Measurements from ENCODE around the gene SLC13A5.
"Not testable (repeated sequence)": the region's sequence is repeated elsewhere in the genome, so short reads cannot be mapped to it uniquely, and the experiment has no call there.

The SLC13A5 gene

GRCh38 chr17:6695565-6695964 is 17.6 kb downstream of the SLC13A5 start:
- H3K9me3 ChIP-seq (ENCODE audit: insufficient read depth, low read depth, low read length) = no peaks in the 10 kb centered on the region
- H3K27me3 ChIP-seq (ENCODE audit: insufficient read depth, low read length) = peaks cover 3% of the 10 kb centered on the region; the same call in 1 of the 2 replicates
- H3K36me3 ChIP-seq (ENCODE audit: insufficient read depth, low read depth, low read length) = no peaks in the 10 kb centered on the region
- no peak overlapping the region for H3K4me3 ChIP-seq (ENCODE audit: low read length)
- no peak overlapping the region for H3K27ac ChIP-seq (ENCODE audit: low read length)
- no peaks in the 10 kb centered on the region for H3K4me1 ChIP-seq (ENCODE audit: insufficient read depth, low read length)
- H3K9ac ChIP-seq (ENCODE audit: low read depth, low read length) = no peak overlapping the region

GRCh38 chr17:6695051-6695450 is 18.1 kb downstream of the SLC13A5 start:
- Histone ChIP-seq H3K36me3 (ENCODE audit: insufficient read depth, low read depth, low read length) (no peaks in the 10 kb centered on the region), H3K9me3 (ENCODE audit: insufficient read depth, low read depth, low read length) (no peaks in the 10 kb centered on the region), H3K27ac (ENCODE audit: low read length) (no peak overlapping the region), H3K4me3 (ENCODE audit: low read length) (no peak overlapping the region), H3K4me1 (ENCODE audit: insufficient read depth, low read length) (no peaks in the 10 kb centered on the region), H3K9ac (ENCODE audit: low read depth, low read length) (no peak overlapping the region), H3K27me3 (ENCODE audit: insufficient read depth, low read length) (peaks cover 3% of the 10 kb centered on the region; the same call in 1 of the 2 replicates)

DNA sequence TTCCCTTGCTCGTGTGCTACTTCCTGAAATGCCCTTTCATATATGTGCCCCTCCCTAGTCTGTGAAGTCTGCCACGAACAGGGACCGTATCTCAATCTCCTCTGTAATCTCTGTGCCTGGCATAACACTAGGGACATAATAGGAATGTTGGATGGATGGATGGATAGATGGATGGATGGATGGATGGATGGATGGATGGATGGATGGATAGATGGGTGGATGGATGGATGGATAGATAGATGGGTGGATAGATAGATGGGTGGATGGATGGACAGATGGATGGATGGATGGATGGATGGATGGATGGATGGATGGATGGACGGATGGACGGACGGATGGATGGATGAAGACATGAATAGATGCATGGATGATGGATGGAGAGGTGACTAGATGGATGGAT is 21.2 kb downstream of the SLC13A5 start:
- H3K4me1 ChIP-seq (ENCODE audit: insufficient read depth, low read length); H3K4me3 ChIP-seq (ENCODE audit: low read length); H3K36me3 ChIP-seq (ENCODE audit: insufficient read depth, low read depth, low read length); H3K27me3 ChIP-seq (ENCODE audit: insufficient read depth, low read length); H3K27ac ChIP-seq (ENCODE audit: low read length); H3K9ac ChIP-seq (ENCODE audit: low read depth, low read length); H3K9me3 ChIP-seq (ENCODE audit: insufficient read depth, low read depth, low read length): not testable (repeated sequence)

GRCh38 chr17:6691546-6691945 is 21.6 kb downstream of the SLC13A5 start:
- no peaks in the 10 kb centered on the region for H3K36me3 ChIP-seq (ENCODE audit: insufficient read depth, low read depth, low read length)
- H3K27me3 ChIP-seq (ENCODE audit: insufficient read depth, low read length) = peaks cover 3% of the 10 kb centered on the region; the same call in 1 of the 2 replicates
- H3K4me1 ChIP-seq (ENCODE audit: insufficient read depth, low read length) = no peaks in the 10 kb centered on the region
- no peak overlapping the region for H3K27ac ChIP-seq (ENCODE audit: low read length)
- H3K9me3 ChIP-seq (ENCODE audit: insufficient read depth, low read depth, low read length) = no peaks in the 10 kb centered on the region
- no peak overlapping the region for H3K9ac ChIP-seq (ENCODE audit: low read depth, low read length)
- H3K4me3 ChIP-seq (ENCODE audit: low read length) = no peak overlapping the region

DNA sequence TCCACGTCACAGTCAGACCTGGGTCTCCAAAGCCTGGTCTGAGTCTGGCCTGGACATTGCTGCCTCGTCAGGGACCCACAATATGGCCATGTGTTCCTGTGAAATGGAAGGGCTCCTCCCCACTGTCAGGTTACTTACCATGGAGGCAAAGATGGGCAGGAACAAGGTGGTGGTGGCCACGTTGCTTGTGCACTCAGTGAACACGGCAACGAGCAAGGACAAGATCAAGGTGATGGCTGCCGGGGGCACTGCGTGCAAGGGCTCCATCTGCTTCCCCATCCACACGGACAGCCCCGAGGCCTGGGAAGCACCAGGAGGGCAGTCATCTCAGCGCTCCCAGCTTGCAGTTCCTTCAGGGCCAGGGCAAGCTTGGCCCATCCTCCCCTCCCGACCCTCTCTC is 22.5 kb downstream of the SLC13A5 start:
- no peak overlapping the region for H3K4me3 ChIP-seq (ENCODE audit: low read length)
- H3K27me3 ChIP-seq (ENCODE audit: insufficient read depth, low read length) = peaks cover 3% of the 10 kb centered on the region; the same call in 1 of the 2 replicates
- no peak overlapping the region for H3K27ac ChIP-seq (ENCODE audit: low read length)
- no peaks in the 10 kb centered on the region for H3K9me3 ChIP-seq (ENCODE audit: insufficient read depth, low read depth, low read length)
- H3K36me3 ChIP-seq (ENCODE audit: insufficient read depth, low read depth, low read length) = no peaks in the 10 kb centered on the region
- H3K4me1 ChIP-seq (ENCODE audit: insufficient read depth, low read length) = no peaks in the 10 kb centered on the region
- H3K9ac ChIP-seq (ENCODE audit: low read depth, low read length) = no peak overlapping the region

GRCh38 chr17:6688944-6689343 is 24.2 kb downstream of the SLC13A5 start:
- no peak overlapping the region for H3K4me3 ChIP-seq (ENCODE audit: low read length)
- no peak overlapping the region for H3K9ac ChIP-seq (ENCODE audit: low read depth, low read length)
- no peaks in the 10 kb centered on the region for H3K4me1 ChIP-seq (ENCODE audit: insufficient read depth, low read length)
- no peaks in the 10 kb centered on the region for H3K36me3 ChIP-seq (ENCODE audit: insufficient read depth, low read depth, low read length)
- no peak overlapping the region for H3K27ac ChIP-seq (ENCODE audit: low read length)
- peaks cover 3% of the 10 kb centered on the region; the same call in 1 of the 2 replicates for H3K27me3 ChIP-seq (ENCODE audit: insufficient read depth, low read length)
- no peaks in the 10 kb centered on the region for H3K9me3 ChIP-seq (ENCODE audit: insufficient read depth, low read depth, low read length)

GRCh38 chr17:6686026-6686425 is 27.1 kb downstream of the SLC13A5 start:
- Histone ChIP-seq H3K9ac (ENCODE audit: low read depth, low read length) (no peak overlapping the region), H3K9me3 (ENCODE audit: insufficient read depth, low read depth, low read length) (no peaks in the 10 kb centered on the region), H3K4me3 (ENCODE audit: low read length) (no peak overlapping the region), H3K27me3 (ENCODE audit: insufficient read depth, low read length) (no peaks in the 10 kb centered on the region; the same call in 1 of the 2 replicates), H3K4me1 (ENCODE audit: insufficient read depth, low read length) (no peaks in the 10 kb centered on the region), H3K36me3 (ENCODE audit: insufficient read depth, low read depth, low read length) (no peaks in the 10 kb centered on the region), H3K27ac (ENCODE audit: low read length) (no peak overlapping the region)

DNA sequence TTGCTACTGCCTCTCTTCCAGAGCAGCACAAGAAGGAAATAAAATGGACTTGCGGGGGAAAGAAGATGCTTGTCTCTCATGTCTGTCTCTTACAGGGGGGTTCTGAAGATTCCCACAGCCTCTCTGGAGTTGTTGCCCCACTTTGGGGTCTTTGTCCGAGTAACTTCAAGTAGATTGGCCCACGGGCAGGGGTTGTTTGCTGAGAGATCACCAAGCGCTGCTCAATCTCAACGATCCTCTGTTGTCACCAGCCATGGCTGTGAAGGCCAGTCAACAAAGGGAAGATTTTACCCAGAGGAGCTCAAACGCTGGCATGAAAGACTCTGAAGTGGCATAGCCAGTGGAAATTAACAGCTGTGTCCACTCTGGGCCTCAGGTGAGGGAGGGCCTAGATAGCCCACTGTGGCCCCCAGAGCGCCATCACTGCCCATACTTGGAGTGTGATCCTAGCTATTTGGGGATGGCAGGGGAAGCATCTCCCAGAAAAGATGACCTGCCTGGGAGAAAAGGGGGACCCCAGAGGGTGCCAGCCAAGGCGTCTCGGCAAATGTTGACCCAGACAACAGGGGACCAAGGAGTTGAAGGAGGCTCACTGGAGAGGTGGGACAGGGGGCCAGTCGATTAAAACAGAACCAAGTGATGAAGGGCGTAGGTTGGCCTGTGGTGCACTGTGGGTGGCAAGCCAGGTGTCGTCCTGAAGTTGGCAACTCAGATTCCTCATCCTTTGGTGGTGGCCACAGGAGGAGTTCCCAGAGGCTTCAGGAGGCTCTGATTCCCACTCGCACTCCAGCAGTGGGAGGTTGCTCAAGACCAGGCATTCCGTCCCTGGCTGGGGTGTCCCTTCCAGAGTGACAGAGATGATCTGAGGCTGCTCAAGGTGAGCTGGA is 28.0 kb downstream of the SLC13A5 start:
- H3K4me1 ChIP-seq (ENCODE audit: insufficient read depth, low read length) = no peaks in the 10 kb centered on the region

DNA sequence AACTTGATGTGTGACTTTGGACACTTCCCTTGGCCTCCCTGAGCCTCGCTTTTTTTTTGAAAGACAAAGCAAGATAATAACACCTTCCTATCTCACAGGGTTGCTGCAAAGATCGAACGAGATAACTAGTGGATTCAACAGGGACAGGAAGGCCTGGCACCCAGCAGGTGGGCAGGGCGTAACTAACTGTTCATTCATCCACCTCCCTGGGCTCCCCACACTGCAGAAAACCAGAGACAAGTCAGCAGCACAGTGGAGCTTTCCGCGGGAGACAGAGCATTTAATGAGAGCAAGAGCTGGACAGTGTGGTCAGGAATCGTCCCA is 28.7 kb downstream of the SLC13A5 start:
- H3K27ac ChIP-seq (ENCODE audit: low read length) = no peak overlapping the region
- no peaks in the 10 kb centered on the region for H3K4me1 ChIP-seq (ENCODE audit: insufficient read depth, low read length)
- no peaks in the 10 kb centered on the region for H3K9me3 ChIP-seq (ENCODE audit: insufficient read depth, low read depth, low read length)
- H3K9ac ChIP-seq (ENCODE audit: low read depth, low read length) = no peak overlapping the region
- no peak overlapping the region for H3K4me3 ChIP-seq (ENCODE audit: low read length)
- no peaks in the 10 kb centered on the region; the same call in 1 of the 2 replicates for H3K27me3 ChIP-seq (ENCODE audit: insufficient read depth, low read length)
- H3K36me3 ChIP-seq (ENCODE audit: insufficient read depth, low read depth, low read length) = no peaks in the 10 kb centered on the region

More for the DNA sequence above, 28.0 kb downstream of the SLC13A5 start:
- H3K9ac ChIP-seq (ENCODE audit: low read depth, low read length) = no peak overlapping the region
- H3K27me3 ChIP-seq (ENCODE audit: insufficient read depth, low read length) = no peaks in the 10 kb centered on the region; the same call in 1 of the 2 replicates
- no peak overlapping the region for H3K4me3 ChIP-seq (ENCODE audit: low read length)
- H3K9me3 ChIP-seq (ENCODE audit: insufficient read depth, low read depth, low read length) = no peaks in the 10 kb centered on the region
- no peak overlapping the region for H3K27ac ChIP-seq (ENCODE audit: low read length)
- no peaks in the 10 kb centered on the region for H3K36me3 ChIP-seq (ENCODE audit: insufficient read depth, low read depth, low read length)

DNA sequence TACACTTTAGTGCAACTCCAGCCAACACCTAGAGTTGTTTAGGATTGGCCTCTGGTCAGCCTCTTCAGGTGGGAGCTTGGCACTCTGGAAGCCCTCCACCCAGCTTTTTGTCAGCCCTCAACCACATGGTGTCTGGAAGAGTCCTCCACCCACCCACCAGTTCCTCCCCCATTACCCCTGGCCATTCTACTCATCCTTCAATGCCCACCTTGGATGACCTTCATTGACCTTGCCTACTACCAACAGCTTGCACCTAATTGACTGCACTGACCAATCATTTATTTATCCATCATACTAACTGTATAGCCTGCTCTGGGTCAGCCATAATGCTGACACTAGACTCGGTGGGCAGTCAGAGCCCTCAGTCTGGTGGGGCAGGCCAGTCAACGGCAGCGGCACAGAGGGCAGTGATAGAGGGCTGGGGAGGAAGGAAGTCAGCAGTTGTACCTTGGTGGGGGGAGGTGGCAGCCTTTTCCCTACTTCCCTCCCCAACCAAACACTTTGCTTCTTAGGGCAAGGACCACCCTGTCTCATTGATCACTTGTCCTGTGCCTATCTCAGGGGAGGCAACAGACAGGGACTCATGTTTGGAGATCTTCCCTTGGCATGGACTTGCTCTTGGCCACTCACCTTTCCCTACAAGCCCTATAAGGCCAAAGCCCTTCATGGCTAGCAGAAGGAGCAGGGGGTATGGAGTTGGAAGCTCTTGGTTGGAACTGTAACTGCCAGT is 29.3 kb downstream of the SLC13A5 start:
- Histone ChIP-seq H3K27me3 (ENCODE audit: insufficient read depth, low read length) (no peaks in the 10 kb centered on the region; the same call in 1 of the 2 replicates), H3K36me3 (ENCODE audit: insufficient read depth, low read depth, low read length) (no peaks in the 10 kb centered on the region), H3K4me3 (ENCODE audit: low read length) (no peak overlapping the region), H3K4me1 (ENCODE audit: insufficient read depth, low read length) (no peaks in the 10 kb centered on the region), H3K9ac (ENCODE audit: low read depth, low read length) (no peak overlapping the region), H3K27ac (ENCODE audit: low read length) (no peak overlapping the region), H3K9me3 (ENCODE audit: insufficient read depth, low read depth, low read length) (no peaks in the 10 kb centered on the region)

DNA sequence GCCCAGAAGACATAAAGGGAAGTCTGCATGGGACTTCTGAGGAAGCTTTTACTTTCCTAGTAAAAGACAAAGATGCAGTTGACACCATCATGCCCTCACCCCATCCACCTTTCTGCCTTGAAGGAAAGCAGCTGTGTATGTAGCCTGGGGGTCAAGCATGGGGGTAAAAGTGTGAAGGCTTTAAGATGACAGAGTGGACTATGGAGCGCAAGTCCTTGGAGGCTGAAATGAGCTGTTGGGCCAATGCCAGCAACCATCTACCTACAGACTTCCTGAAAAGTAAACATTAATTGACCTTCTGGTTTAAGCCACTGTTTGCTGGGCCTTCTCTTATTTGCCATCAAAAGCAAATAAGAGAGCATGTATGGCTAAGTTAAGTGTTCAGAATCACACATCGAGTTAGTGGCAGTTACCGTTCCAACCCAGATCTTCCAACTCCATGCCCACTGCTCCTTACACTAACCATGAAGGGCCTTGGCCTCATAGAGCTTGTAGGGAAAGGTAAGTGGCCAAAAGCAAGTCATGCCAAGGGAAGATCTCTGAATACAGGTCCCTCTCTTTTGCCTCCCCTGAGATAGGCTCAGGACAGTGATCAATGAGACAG is 30.0 kb downstream of the SLC13A5 start:
- H3K9me3 ChIP-seq (ENCODE audit: insufficient read depth, low read depth, low read length) = no peaks in the 10 kb centered on the region
- H3K36me3 ChIP-seq (ENCODE audit: insufficient read depth, low read depth, low read length) = no peaks in the 10 kb centered on the region
- no peak overlapping the region for H3K27ac ChIP-seq (ENCODE audit: low read length)
- H3K27me3 ChIP-seq (ENCODE audit: insufficient read depth, low read length) = no peaks in the 10 kb centered on the region; the same call in 1 of the 2 replicates
- no peak overlapping the region for H3K4me3 ChIP-seq (ENCODE audit: low read length)
- H3K4me1 ChIP-seq (ENCODE audit: insufficient read depth, low read length) = no peaks in the 10 kb centered on the region
- no peak overlapping the region for H3K9ac ChIP-seq (ENCODE audit: low read depth, low read length)
